ENCODE data around the gene UBR4. TPM values are rescaled to one million over a fixed set of nuclear protein-coding genes. Genes with fewer than 3 reads are reported as not detected.

The UBR4 gene
- polyA plus RNA-seq, 1 donor = 150 TPM

DNA sequence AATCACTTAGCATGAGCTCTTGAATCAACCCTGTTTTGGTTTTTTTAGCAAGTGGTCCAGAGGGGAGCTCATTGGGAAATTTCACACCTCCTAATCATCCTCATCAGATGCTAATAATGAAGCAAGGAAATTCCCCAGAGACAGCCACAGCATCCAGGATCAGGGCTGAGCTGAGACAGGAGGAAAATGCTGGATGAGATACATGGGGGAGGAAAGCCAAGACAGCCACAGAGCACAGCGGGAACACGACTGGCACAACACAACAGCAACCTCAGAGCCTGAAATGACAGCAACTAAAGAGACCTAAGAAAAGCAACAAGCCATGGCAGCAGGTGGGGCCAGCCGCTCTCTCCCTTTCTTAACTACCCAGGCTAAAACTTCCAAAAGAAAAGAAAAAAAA, 70.4 kb downstream of the UBR4 start:
- DNase-seq = no peak

DNA sequence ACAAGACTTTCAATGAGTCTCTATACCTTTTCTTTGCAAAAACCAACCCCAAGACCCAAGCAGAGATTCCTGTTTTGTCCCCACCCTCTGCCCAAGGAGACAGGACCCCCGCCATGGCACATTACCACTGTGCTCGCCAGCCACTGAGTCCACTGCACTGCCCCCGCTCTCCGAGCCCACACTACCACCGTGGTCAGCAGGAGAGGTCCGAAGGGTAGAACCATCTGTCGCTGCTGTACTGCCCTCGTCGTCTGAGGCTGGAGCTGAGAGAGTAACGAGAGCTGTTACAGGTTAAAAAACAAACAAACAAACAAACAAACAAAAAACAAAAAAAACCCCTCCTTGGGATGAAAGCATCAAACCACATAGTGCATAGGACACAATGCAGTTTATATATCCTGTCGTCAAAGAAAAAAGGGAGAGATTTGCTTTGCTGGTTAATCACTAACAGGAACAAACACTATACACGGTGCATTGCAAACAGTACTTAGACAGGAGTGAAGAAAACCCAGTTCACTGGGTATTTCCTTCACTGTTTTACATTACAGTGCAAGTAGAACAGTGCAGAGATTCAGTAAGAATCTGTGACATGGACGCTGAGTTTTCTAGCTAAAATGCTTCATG, 71.0 kb downstream of the UBR4 start:
- DNase-seq = no peak

DNA sequence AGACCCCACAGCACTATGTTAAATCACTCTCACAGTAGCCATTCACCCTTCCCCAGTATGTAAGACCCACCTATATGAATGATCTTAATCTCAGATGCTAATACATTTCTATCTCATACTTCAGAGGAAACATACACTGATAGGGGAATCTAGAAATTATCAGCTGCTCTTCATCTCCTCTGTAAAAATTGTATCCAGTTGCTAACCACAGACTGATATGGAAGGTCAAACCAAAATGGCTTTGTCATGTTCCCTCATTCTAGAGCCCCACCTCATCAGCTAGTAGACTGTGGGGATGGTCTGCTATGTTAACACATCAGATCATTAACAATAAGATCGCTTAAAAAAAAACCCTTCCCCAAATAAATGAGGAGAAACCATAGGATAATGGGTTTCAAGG, 71.7 kb downstream of the UBR4 start:
- DNase-seq = no peak

- no peak for DNase-seq
These were observed 72.9 kb downstream of the UBR4 start for GRCh38 chr1:19137158-19137557.

DNA sequence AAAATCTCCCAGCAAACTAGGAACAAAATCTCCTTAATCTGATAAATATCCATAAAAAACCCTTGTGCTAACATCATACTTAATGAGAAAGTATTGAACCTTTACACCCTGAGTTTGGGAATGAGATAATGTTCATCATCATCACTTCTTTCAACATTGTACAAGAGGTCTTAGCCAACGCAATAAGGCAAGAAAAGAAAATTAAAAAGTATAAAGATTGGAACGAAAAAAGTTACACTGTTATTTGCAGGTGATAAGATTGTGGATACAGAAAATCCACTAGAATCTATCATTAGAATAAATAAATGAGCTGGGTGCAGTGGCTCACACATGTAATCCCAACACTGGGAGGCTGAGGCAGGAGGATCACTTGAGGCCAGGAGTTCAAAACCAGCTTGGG, 76.7 kb downstream of the UBR4 start:
- DNase-seq = no peak

GRCh38 chr1:19130468-19130867, 79.6 kb downstream of the UBR4 start:
- DNase-seq = no peak

DNA sequence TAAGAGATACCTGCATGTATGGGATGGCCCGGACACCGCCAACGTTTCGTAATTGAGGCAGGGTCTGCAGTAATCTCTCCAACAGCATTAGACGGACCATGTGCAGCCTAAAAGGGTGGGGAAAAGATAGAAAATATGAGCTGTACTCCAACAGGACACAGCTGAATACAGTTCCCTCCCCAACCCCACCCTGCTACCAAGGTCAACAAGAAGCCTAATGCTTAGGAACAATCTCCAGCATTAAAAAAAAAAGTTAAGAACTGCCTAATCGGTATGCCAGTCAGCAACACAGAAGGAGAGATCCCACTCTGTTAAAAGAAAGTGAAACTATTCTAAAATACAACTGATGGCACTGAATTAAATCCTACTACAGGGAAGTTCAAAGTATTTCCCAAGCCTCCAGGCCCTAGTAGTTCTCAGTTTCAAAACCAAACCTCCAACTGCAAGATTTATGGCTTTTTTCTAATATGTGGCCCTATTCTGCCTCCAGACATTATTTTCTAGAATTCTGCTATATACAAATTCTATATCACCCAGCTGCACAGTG, 81.0 kb downstream of the UBR4 start:
- no peak for DNase-seq

DNA sequence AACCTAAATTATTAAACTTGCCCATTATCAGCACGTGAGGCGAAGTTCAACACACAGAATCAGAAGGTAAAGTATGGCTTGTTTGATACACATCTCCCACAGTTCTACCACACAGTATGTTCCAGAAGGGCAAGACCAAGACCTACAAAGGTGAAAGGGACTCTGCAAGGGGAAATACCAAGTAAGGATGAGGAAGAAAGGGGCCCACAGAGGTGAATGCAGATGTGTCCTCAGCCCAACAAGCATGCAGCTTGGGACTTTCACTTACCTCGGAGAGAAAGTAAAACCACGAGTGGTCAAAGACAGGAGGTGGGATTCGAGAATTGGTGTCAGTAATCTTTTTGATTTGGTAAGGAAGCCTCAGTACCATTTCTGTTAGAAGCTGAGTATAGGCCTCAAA, 85.8 kb downstream of the UBR4 start:
- DNase-seq = no peak

DNA sequence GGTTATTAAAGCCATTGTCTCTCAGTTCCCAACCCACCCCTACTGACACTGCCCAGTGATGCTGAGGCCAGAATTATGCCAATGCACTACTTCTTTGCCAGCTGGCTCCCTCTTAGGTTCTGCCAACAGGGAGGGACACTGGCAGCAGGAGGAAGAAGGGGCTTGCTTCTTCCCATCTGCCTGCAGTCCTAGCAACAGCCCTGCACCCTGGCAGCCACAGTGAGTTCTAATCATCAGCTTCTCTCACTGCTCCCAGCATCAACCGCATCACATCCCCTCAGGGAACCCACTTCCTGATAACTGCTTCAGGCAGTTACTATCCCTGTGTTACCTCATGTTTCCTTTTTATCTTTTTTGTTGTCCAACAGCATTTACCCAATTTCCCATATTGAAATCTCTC, 86.2 kb downstream of the UBR4 start:
- DNase-seq = no peak

- DNase-seq = no peak
These were observed 87.4 kb downstream of the UBR4 start for GRCh38 chr1:19122668-19123067.

GRCh38 chr1:19121192-19121591, 88.9 kb downstream of the UBR4 start:
- no peak for DNase-seq

- DNase-seq = no peak
These were observed 90.0 kb downstream of the UBR4 start for GRCh38 chr1:19120070-19120469.

DNA sequence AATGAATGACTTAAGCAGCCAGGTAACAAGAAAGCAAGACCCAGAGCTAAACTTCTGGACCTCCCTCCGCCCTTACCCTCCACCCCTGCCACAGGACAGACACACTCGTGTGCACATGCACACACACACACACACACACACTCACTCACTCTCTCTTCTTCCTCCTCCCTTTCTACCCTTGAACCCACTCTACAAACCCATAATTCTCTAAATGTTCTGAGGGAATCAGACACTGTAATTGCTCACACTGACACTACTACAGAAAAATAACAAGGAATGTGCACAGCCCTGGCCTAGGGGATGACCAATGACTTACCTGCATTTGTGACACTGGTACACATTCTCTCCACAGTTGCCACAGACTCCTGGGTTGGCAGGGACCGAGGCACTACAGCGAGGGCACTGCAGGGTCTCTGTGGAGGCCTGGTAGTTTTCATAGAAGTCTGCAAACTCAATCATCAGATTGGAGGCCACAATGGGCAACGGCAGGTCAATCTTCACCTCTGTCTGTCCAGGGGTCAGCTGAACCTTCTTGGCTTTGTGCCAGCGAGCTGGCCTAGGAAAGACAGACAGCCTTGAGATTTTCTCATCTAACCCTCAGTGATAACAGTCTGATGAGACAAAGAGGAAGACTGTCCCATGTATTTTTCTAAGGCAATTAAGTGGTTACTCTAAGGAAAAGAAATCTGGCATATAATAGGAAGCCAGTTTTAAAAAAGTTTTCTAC, 94.8 kb downstream of the UBR4 start:
- DNase-seq = no peak

DNA sequence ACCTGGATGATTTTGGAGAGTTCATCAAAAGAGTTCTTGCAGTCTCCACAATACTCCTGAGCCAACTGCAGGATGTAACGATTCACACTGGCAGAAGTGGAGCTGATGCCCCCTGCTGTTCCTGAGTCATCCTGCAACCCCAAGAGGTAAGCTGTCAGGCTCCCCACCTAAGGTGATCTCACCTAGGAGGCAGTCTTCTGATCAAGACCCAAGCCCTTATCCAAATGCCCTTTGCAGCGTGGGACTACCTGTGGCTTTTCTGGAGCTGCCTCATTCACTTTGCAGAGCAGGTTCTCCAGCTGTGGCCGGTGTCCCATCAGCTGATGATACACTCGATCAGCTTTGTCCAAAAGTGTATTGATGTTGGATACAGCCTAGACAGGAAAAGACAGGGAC, 96.4 kb downstream of the UBR4 start:
- DNase-seq = peak; percentile 36

DNA sequence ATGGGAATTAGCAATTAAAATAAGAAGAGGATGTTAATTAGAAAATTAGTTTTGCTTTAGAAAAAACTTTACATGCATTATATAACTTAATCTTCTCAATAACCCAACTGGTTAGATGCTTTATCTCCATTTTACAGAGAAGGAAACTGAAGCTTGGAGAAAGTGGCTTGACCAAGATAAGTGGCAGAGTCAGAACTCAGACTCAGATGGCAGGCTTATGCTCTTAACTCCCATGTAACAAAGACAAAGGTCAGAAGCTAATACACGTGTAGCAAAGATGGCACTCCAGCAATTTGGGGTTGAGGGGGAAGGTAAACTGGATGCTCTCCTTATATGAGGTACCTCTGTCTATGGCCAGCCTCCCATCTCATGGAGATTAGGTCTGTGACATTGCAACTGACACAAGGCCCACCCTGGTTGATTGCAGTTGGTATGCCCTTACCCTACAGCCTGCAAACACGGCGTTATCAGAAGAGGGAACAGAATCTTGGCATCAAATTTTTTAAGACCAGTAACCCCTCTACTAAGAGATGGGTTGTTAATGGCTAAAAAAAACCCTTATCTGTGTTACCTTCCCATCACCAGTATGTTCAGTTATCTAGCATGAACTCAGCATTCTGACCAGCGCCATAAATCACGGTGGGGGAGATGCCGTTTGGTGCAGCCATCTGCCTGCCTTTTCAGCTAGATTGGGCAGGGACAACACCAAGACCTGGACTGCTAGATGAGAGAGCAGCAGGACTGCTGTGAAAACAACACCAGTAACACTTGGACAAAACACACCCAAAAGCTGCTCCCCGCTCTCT, 97.0 kb downstream of the UBR4 start:
- no peak for DNase-seq

- peak; percentile 26 for DNase-seq
These were observed 99.7 kb downstream of the UBR4 start for GRCh38 chr1:19110257-19110927.

DNA sequence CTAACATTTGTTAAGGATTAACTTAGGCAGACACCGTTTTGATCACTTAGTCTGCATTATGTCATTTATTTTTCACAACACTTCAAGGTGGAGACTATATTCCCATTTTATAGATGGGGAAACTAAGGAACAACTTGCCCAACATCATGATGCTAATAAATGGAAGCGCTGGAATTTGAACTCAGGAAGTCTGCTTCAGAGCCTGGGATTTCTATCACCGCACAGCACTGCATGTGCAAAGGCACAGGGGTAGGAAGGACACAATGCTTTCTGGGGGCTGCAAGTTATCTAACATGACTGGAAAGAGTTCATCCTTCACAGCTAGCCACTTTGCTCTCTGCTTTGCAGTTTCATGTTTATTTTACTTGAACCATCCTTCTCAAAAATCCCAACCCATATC, 100.5 kb downstream of the UBR4 start:
- DNase-seq = no peak

DNA sequence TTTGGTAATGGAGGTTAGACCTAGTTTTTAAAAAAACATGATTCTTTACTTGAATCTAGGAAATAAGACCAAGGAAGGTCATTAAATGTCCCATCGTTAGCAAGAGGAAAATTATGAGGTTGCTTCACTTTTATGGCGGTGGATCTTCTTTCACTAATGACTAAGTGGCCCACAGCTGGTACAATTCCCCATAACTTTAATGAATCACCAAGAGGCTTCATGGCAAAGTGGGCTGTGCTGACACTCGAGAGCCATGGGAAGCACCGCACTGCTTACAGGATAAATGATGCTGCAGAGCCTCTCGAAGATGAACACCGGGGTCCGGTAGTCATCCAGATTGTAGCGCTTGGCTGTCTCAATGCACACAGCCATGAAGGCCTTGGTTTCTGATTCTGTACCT, 108.8 kb downstream of the UBR4 start:
- no peak for DNase-seq

DNA sequence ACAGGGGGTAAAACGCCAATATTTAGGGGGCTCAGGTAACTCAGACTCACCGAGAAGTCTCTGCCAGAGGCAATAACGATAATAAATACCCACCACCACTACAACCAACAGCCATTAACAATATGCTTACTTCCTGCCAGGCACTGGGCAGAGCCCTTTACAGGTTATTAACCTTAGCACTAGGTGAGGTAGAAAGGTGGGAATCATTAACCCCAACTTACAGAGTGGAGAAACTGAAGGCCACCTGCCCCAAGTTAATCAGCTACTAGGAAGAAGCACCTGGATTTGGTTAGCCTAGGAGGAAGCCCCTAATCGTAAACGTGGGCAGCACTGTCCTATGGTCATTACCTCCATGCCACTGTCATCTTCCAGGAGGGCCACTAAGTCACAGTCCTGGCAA, 110.0 kb downstream of the UBR4 start:
- DNase-seq = no peak

DNA sequence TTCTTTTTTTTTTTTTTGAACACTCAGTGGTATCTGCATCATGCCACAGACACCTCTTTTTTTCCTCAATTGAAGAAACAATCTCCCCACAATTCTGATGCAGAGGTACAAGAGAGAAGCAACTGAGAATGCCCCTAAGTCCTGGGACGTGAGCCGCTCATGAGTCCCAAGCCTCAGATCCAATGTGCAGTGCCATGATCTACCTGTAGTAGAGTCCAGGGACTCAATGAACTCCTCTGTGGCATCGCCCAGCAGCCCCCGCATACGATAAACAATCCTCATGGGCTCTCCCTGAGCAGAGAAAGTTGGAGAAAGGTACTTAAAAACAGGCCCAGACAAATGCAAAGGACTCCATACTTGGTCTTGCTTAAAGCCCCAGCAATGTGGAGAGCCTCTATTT, 113.1 kb downstream of the UBR4 start:
- no peak for DNase-seq

GRCh38 chr1:19096036-19096833, 113.8 kb downstream of the UBR4 start:
- no peak for DNase-seq

Data from left kidney (tissue), 2 donors.